Suprapubic skin (tissue), 4 donors: ENCODE data around the gene RPAIN. TPM values are rescaled to one million over a fixed set of nuclear protein-coding genes. Genes with fewer than 3 reads are reported as not detected.

ENCODE experiments used
- DNase-seq, 2 donors: peaks; one replicate each; pipeline ENCODE4 v3.0.0-alpha.2; 2019; ENCODE audit warnings: low spot score in 2 of 2
- H3K27ac ChIP-seq: fragments of 200-600 bp; sonication (generic); one replicate; pipeline ENCODE4 v1.5.1; 2019
- H3K27me3 ChIP-seq: fragments of 200-600 bp; sonication (generic); one replicate; pipeline ENCODE4 v1.5.1; 2019
- H3K36me3 ChIP-seq: fragments of 200-600 bp; sonication (generic); one replicate; pipeline ENCODE4 v1.5.1; 2019
- H3K4me1 ChIP-seq: fragments of 200-600 bp; sonication (generic); one replicate; pipeline ENCODE4 v1.5.1; 2019
- H3K4me3 ChIP-seq: fragments of 200-600 bp; sonication (generic); one replicate; pipeline ENCODE4 v1.5.1; 2019; ENCODE audit warnings: mild to moderate bottlenecking
- H3K9me3 ChIP-seq: fragments of 200-600 bp; sonication (generic); one replicate; pipeline ENCODE4 v1.5.1; 2019
- CTCF ChIP-seq, 2 donors: fragments of 200-600 bp in 1 of 2; fragments of 450-650 bp in 1 of 2; sonication (generic) in 1 of 2; IDR thresholded peaks; one replicate each; pipeline ENCODE4 v1.5.1; 2016 to 2019; ENCODE audit warnings: antibody characterized with exemption in 2 of 2, mild to moderate bottlenecking in 1 of 2, moderate library complexity in 1 of 2
- EP300 ChIP-seq: sonication (generic); formaldehyde crosslinking; IDR thresholded peaks from one replicate; pipeline ENCODE4 v1.6.1; 2017; ENCODE audit warnings: antibody characterized with exemption
- POLR2A ChIP-seq, 2 donors: fragments of 450-650 bp; IDR thresholded peaks; one replicate each; pipeline ENCODE4 v1.6.1; 2017; ENCODE audit warnings: antibody characterized with exemption in 2 of 2, mild to moderate bottlenecking in 2 of 2, moderate library complexity in 2 of 2
- POLR2AphosphoS5 ChIP-seq, 3 donors: sonication (generic); formaldehyde crosslinking; IDR thresholded peaks; one replicate each; pipeline ENCODE4 v1.6.1; 2017; ENCODE audit warnings: antibody characterized with exemption in 3 of 3
- whole genome bisulfite sequencing: methylation state at CpG from one replicate; pipeline ENCODE4 v1.1.5; 2018; 5-methylcytosine and 5-hydroxymethylcytosine counted together
- total RNA-seq, 4 donors: library from RNA; depleted of rRNA; stranded (reverse); fragments of >200 nt; gene quantifications; one replicate each; pipeline ENCODE4 v1.1.0, GENCODE V29; 2016

RPAIN gene
- total RNA-seq, 4 donors from 2014 or later: 29.2 to 81.7 (median 34.8) TPM

- Histone ChIP-seq H3K4me3 (peak overlapping the region; percentile 72), H3K27me3 (no peaks in the 10 kb centered on the region), H3K36me3 (peaks cover 37% of the 10 kb centered on the region), H3K27ac (no peak overlapping the region), H3K9me3 (no peaks in the 10 kb centered on the region), H3K4me1 (peaks cover 26% of the 10 kb centered on the region)
- TF ChIP-seq POLR2A (IDR thresholded peaks at IDR 0.05) (no peak), CTCF (IDR thresholded peaks at IDR 0.05) (no peak), EP300 (no peak), POLR2AphosphoS5 (IDR thresholded peaks at IDR 0.05) (no peak)
- no peak for DNase-seq
- WGBS: 46% methylated on average over 5 of the region's 5 CpGs
These were observed 17.8 kb downstream of the RPAIN start for GRCh38 chr17:5437721-5438317.

- H3K36me3 ChIP-seq: peaks cover 34% of the 10 kb centered on the region
- WGBS: 1% methylated on average over 35 of the region's 75 CpGs
These were observed 18.9 kb downstream of the RPAIN start, which contains the start of gene C1QBP for GRCh38 chr17:5438716-5439445. Gene C1QBP (minus strand): TSS chr17:5439155. CDS start chr17:5439073, 82 bp downstream.

GRCh38 chr17:5439446-5439764 lies 19.4 kb downstream of the RPAIN start:
- 4% methylated on average over 1 of the region's 1 CpG for WGBS
- TF ChIP-seq POLR2AphosphoS5 (IDR thresholded peaks at IDR 0.05) (no peak), EP300 (no peak), CTCF (IDR thresholded peaks at IDR 0.05) (peak in 1 of 2 donors; percentile 6)
- no peak for DNase-seq
- no peaks in the 10 kb centered on the region for H3K9me3 ChIP-seq
- H3K4me3 ChIP-seq: peak overlapping the region; percentile 72
- H3K36me3 ChIP-seq: peaks cover 35% of the 10 kb centered on the region
- H3K27ac ChIP-seq: peak overlapping the region; percentile 73
- peaks cover 26% of the 10 kb centered on the region for H3K4me1 ChIP-seq
- H3K27me3 ChIP-seq: no peaks in the 10 kb centered on the region

More at GRCh38 chr17:5438716-5439445, 18.9 kb downstream of the RPAIN start, which contains the start of gene C1QBP:
- peak within 1 kb of the TSS; percentile 73 for H3K27ac ChIP-seq
- TF ChIP-seq EP300: no peak
- peak in 2 of 3 donors; percentile 49 to 56 for TF ChIP-seq POLR2AphosphoS5 (IDR thresholded peaks at IDR 0.05)
- TF ChIP-seq CTCF (IDR thresholded peaks at IDR 0.05): peak; percentile 99 to 100
- TF ChIP-seq POLR2A (IDR thresholded peaks at IDR 0.05): peak in 1 of 2 donors; percentile 36
- peaks cover 26% of the 10 kb centered on the region for H3K4me1 ChIP-seq
- peak; percentile 92 to 93 for DNase-seq
- peak within 1 kb of the TSS; percentile 72 for H3K4me3 ChIP-seq
- H3K9me3 ChIP-seq: no peaks in the 10 kb centered on the region
- H3K27me3 ChIP-seq: no peaks in the 10 kb centered on the region

GRCh38 chr17:5443728-5444127 lies 23.7 kb downstream of the RPAIN start:
- no peak overlapping the region for H3K4me3 ChIP-seq
- TF ChIP-seq POLR2A (IDR thresholded peaks at IDR 0.05): no peak
- no peak for TF ChIP-seq POLR2AphosphoS5 (IDR thresholded peaks at IDR 0.05)
- TF ChIP-seq EP300: no peak
- no peak for TF ChIP-seq CTCF (IDR thresholded peaks at IDR 0.05)
- H3K9me3 ChIP-seq: no peaks in the 10 kb centered on the region
- no peak overlapping the region for H3K27ac ChIP-seq
- peaks cover 5% of the 10 kb centered on the region for H3K4me1 ChIP-seq
- no peak for DNase-seq
- WGBS: 98% methylated on average over 6 of the region's 6 CpGs
- peaks cover 54% of the 10 kb centered on the region for H3K36me3 ChIP-seq
- no peaks in the 10 kb centered on the region for H3K27me3 ChIP-seq

- no peak overlapping the region for H3K4me3 ChIP-seq
- no peak for DNase-seq
- H3K4me1 ChIP-seq: peaks cover 5% of the 10 kb centered on the region
- 87% methylated on average over 13 of the region's 22 CpGs for WGBS
- TF ChIP-seq CTCF (IDR thresholded peaks at IDR 0.05): no peak
- no peak for TF ChIP-seq EP300
- no peak for TF ChIP-seq POLR2A (IDR thresholded peaks at IDR 0.05)
- no peaks in the 10 kb centered on the region for H3K27me3 ChIP-seq
- H3K36me3 ChIP-seq: peaks cover 57% of the 10 kb centered on the region
- no peaks in the 10 kb centered on the region for H3K9me3 ChIP-seq
- H3K27ac ChIP-seq: no peak overlapping the region
These were observed 24.2 kb downstream of the RPAIN start for GRCh38 chr17:5444209-5444608.
